ENCODE data around the gene CCNL1. TPM values are rescaled to one million over a fixed set of nuclear protein-coding genes. Genes with fewer than 3 reads are reported as not detected.

The CCNL1 gene
- total RNA-seq, 1 donor from 2014 or later = 133 TPM

DNA sequence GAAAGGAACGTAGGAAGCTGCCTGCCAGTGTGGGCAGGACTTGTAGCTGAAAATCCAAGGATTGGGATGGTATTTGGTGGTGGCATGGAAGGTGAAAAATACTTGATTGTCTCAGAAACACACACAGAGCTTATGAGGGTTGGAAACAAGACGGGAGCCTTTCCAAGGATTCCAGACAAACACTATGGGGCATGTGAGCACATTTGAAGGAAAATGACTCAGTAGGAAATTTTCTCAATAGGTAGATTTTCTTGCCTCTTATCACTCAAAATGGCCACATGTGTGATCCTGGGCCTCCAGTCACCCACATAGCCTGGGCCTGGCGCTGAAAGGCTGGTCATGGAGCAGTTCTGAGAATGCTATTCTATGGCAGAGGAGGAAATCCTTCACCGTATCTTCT is 47.4 kb downstream of the CCNL1 start:
- Histone ChIP-seq H3K36me3 (no peaks in the 10 kb centered on the region), H3K4me3 (no peak overlapping the region), H3K27me3 (ENCODE audit: low read depth) (no peaks in the 10 kb centered on the region), H3K27ac (no peak overlapping the region), H3K4me1 (no peaks in the 10 kb centered on the region), H3K9me3 (no peaks in the 10 kb centered on the region)
- no peak for DNase-seq
- no peak for TF ChIP-seq CTCF (IDR thresholded peaks at IDR 0.05)
- intact Hi-C loops (cut with DNase I) = no loop called here
- ATAC-seq = no peak

- no peaks in the 10 kb centered on the region for H3K36me3 ChIP-seq
- H3K9me3 ChIP-seq = no peaks in the 10 kb centered on the region
- no peak overlapping the region for H3K4me3 ChIP-seq
- intact Hi-C loops (cut with DNase I) = no loop called here
- no peaks in the 10 kb centered on the region for H3K4me1 ChIP-seq
- H3K27me3 ChIP-seq (ENCODE audit: low read depth) = no peaks in the 10 kb centered on the region
- no peak for TF ChIP-seq CTCF (IDR thresholded peaks at IDR 0.05)
- DNase-seq (no peak), ATAC-seq (no peak)
- no peak overlapping the region for H3K27ac ChIP-seq
Measured at GRCh38 chr3:157111518-157111917, 48.4 kb downstream of the CCNL1 start.

DNA sequence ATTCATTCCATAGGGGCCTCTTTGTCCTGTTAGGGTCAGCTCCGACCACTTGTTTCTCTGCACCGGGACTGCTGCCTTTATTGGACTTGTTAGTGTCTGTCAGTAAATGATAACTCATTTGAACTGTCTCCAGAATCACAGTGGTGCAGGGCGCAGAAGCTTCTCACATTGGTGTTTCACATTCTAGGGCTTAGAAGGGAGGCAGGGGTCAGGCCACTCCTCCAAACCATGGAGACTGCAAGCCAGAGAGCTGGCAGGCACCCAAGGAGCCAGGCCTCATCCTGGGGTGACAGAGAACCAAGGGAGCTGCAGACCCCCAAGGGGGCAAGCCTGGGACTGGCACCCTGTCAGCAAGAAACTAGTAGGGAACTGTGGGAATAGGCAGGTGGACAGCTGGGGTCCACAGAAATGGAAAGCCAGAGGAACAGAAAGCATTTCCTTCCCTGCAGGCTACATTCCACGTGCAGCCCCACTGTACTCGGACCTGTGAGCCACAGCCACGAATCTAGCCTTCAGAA is 49.1 kb downstream of the CCNL1 start:
- H3K27ac ChIP-seq = no peak overlapping the region
- DNase-seq (no peak), ATAC-seq (no peak)
- no peaks in the 10 kb centered on the region for H3K4me1 ChIP-seq
- H3K27me3 ChIP-seq (ENCODE audit: low read depth) = no peaks in the 10 kb centered on the region
- TF ChIP-seq CTCF (IDR thresholded peaks at IDR 0.05) = no peak
- no peaks in the 10 kb centered on the region for H3K9me3 ChIP-seq
- intact Hi-C loops (cut with DNase I) = no loop called here
- H3K4me3 ChIP-seq = no peak overlapping the region
- H3K36me3 ChIP-seq = no peaks in the 10 kb centered on the region

DNA sequence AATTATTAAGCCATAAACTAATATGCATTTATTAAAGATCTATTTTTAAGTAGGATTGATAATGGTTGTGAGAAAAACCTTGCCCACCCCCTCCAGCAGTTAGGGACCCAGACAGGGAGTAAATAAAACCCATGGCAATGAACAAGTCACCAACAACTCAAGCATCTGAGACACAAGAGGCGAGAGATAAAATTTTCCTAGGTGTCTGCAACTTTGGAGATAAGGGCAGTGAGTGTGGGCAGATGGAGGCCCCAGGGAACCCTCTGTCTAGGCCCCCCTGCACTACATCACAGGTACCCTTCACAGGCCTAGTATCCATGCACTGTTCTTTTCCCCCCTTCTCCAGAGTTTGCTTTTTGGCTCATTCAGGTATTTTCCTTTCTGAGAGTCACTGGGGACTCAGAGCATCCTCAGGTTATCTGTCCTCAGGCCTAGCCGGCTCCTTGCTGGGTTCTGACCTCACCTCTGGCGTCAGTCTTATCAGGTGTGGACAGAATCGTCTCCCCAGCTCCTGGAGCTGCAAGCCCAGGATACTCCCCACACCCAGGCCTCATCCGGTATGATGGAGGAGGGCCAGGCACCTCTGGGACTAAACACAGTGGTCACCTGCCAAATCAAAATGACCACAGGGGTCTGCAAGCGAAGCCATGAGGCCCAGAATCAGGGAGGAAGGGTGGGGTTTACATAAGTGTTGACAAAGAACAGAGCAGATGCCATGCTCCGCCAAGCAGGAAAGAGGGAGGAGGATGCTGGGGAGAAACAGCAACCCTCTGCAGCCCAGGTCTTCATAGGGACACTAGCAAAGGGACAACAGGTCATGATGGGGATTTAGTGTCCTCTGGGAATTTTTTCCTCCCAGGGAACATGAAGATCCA is 50.4 kb downstream of the CCNL1 start:
- Histone ChIP-seq H3K4me1 (no peaks in the 10 kb centered on the region), H3K27me3 (ENCODE audit: low read depth) (no peaks in the 10 kb centered on the region), H3K36me3 (no peaks in the 10 kb centered on the region), H3K27ac (no peak overlapping the region), H3K9me3 (no peaks in the 10 kb centered on the region), H3K4me3 (no peak overlapping the region)
- DNase-seq = no peak
- TF ChIP-seq CTCF (IDR thresholded peaks at IDR 0.05) = no peak
- ATAC-seq = no peak
- intact Hi-C loops (cut with DNase I) = no loop called here

GRCh38 chr3:157107644-157108133 is 52.3 kb downstream of the CCNL1 start:
- Histone ChIP-seq H3K4me1 (no peaks in the 10 kb centered on the region), H3K27ac (no peak overlapping the region), H3K36me3 (no peaks in the 10 kb centered on the region), H3K9me3 (no peaks in the 10 kb centered on the region), H3K27me3 (ENCODE audit: low read depth) (no peaks in the 10 kb centered on the region), H3K4me3 (no peak overlapping the region)
- intact Hi-C loops (cut with DNase I) = no loop called here
- DNase-seq = no peak
- no peak for ATAC-seq
- TF ChIP-seq CTCF (IDR thresholded peaks at IDR 0.05) = no peak

Measured in lower lobe of right lung (tissue), 2 donors.